ENCODE measurements around the gene GORASP1. TPM values are rescaled to one million over a fixed set of nuclear protein-coding genes. Genes with fewer than 3 reads are reported as not detected.

The GORASP1 gene
- total and polyA plus RNA-seq, 2 donors (not counting 1 experiment from before 2014, with no cell fraction given): 32.1 to 37.5 TPM

DNA sequence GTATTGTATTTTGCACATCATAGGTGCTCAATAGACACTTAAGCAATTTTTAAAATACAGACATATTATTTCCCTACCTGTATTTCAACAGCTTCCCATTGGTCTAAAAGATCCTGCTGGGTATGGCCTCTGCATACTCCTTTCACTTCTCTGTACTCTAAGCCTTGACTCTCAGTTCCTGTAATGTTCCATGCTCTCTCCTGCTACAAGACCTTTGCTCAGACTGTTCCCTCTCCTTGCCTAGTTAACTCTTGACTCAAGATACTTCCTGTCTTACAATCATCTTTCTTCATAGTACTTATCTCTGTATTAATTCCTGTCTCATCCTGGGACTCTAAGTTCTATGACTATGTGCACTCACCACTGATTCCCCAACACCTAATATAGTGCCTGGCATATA lies 57.4 kb downstream of the GORASP1 start:
- H3K4me1 ChIP-seq (ENCODE audit: control insufficient read depth, extremely low read depth, insufficient read depth, low read length): no peaks in the 10 kb centered on the region
- no peaks in the 10 kb centered on the region for H4K20me1 ChIP-seq (ENCODE audit: control insufficient read depth, extremely low read depth, insufficient read depth, low read length)
- H3K4me2 ChIP-seq (ENCODE audit: extremely low read depth, insufficient read depth, low read length): no peak overlapping the region
- no peaks in the 10 kb centered on the region for H3K27me3 ChIP-seq (ENCODE audit: control insufficient read depth, insufficient read depth, low read length)
- no peak overlapping the region for H3K9ac ChIP-seq (ENCODE audit: insufficient read depth, low read length)
- no peaks in the 10 kb centered on the region for H3K36me3 ChIP-seq (ENCODE audit: control insufficient read depth, insufficient read depth, low read length)
- H3K9me3 ChIP-seq (ENCODE audit: control insufficient read depth, insufficient read depth, low read depth, low read length): no peaks in the 10 kb centered on the region
- TF ChIP-seq, protein P1, sequence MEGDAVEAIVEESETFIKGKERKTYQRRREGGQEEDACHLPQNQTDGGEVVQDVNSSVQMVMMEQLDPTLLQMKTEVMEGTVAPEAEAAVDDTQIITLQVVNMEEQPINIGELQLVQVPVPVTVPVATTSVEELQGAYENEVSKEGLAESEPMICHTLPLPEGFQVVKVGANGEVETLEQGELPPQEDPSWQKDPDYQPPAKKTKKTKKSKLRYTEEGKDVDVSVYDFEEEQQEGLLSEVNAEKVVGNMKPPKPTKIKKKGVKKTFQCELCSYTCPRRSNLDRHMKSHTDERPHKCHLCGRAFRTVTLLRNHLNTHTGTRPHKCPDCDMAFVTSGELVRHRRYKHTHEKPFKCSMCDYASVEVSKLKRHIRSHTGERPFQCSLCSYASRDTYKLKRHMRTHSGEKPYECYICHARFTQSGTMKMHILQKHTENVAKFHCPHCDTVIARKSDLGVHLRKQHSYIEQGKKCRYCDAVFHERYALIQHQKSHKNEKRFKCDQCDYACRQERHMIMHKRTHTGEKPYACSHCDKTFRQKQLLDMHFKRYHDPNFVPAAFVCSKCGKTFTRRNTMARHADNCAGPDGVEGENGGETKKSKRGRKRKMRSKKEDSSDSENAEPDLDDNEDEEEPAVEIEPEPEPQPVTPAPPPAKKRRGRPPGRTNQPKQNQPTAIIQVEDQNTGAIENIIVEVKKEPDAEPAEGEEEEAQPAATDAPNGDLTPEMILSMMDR (conservative IDR thresholded peaks at IDR 0.05 in 1 of 2, IDR thresholded peaks at IDR 0.05 in 1 of 2; ENCODE audit: low read depth in 1 of 2, low read length in 2 of 2): no peak
- TF ChIP-seq EZH2 (IDR thresholded peaks at IDR 0.05; ENCODE audit: low read length, missing control alignments): no peak
- H3K4me3 ChIP-seq (replicated peaks in 1 of 4; ENCODE audit: control extremely low read depth in 1 of 4, insufficient read depth in 1 of 4, low read depth in 3 of 4, low read length in 4 of 4): no peak overlapping the region
- no peak overlapping the region for H3K27ac ChIP-seq (ENCODE audit: insufficient read depth, low read length)
- H3K79me2 ChIP-seq (ENCODE audit: control insufficient read depth, insufficient read depth, low read length): peaks cover 10% of the 10 kb centered on the region
- no peak for DNase-seq (ENCODE audit: low read depth in 2 of 2)
- H2AFZ ChIP-seq (ENCODE audit: low read length): peak overlapping the region; percentile 31

Other genes starting within 250 kb of the GORASP1 start
- gene SCN11A, start 55.7 kb downstream of the GORASP1 start, total RNA-seq: under 0.01 and 0.17 TPM in 2 replicates
- gene SCN11A, start 55.7 kb downstream of the GORASP1 start, polyA plus RNA-seq: 0.01 and 0.05 TPM in 2 replicates
- 41.9 and 44.9 TPM in 2 replicates for gene WDR48, start 55.6 kb downstream of the GORASP1 start, total RNA-seq
- 24.8 and 35.1 TPM in 2 replicates for gene WDR48, start 55.6 kb downstream of the GORASP1 start, polyA plus RNA-seq
- gene TTC21A, start 53 bp upstream of the GORASP1 start, total RNA-seq: 1.5 and 2.1 TPM in 2 replicates
- 1.6 and 1.8 TPM in 2 replicates for gene TTC21A, start 53 bp upstream of the GORASP1 start, polyA plus RNA-seq
- gene CSRNP1, start 46.0 kb upstream of the GORASP1 start, total RNA-seq: 6.3 and 6.7 TPM in 2 replicates
- gene CSRNP1, start 46.0 kb upstream of the GORASP1 start, polyA plus RNA-seq: 4.0 and 6.3 TPM in 2 replicates
- not detected in 2 replicates for gene XIRP1, start 85.0 kb upstream of the GORASP1 start, total RNA-seq
- gene XIRP1, start 85.0 kb upstream of the GORASP1 start, polyA plus RNA-seq: 0.03 and 0.05 TPM in 2 replicates
- gene CX3CR1, start 172.4 kb upstream of the GORASP1 start, total RNA-seq: under 0.01 TPM in 1 of 2 replicates, not detected in the other
- not detected in 2 replicates for gene CX3CR1, start 172.4 kb upstream of the GORASP1 start, polyA plus RNA-seq
- gene CCR8, start 222.1 kb upstream of the GORASP1 start, total RNA-seq: not detected in 2 replicates
- gene CCR8, start 222.1 kb upstream of the GORASP1 start, polyA plus RNA-seq: not detected in 2 replicates

Data from fibroblast of lung (primary cell).